Gastrocnemius medialis (tissue), 4 donors: ENCODE data around the gene CCSER1. TPM values are rescaled to one million over a fixed set of nuclear protein-coding genes. Genes with fewer than 3 reads are reported as not detected.

Source experiments
- ATAC-seq, 2 donors: fragments of 150-250 bp; one replicate each; pipeline ENCODE4 v1.9.1; 2016
- DNase-seq, 2 donors: peaks; one replicate each; pipeline ENCODE4 v3.0.0-alpha.2; 2019
- H3K27ac ChIP-seq, 4 donors: fragments of 200-600 bp; sonication (generic); 1 replicate in 1 of 4; 2 replicates in 3 of 4; pipeline ENCODE4 v1.5.1; 2016 to 2018; ENCODE audit warnings: mild to moderate bottlenecking in 2 of 4, moderate library complexity in 1 of 4
- H3K27me3 ChIP-seq, 3 donors: fragments of 200-600 bp; sonication (generic) in 2 of 3; 1 replicate in 1 of 3; 2 replicates in 2 of 3; pipeline versions ENCODE4 v1.5.1 to v1.6.0; 2016 to 2019; ENCODE audit warnings: mild to moderate bottlenecking in 1 of 3, moderate library complexity in 1 of 3
- H3K36me3 ChIP-seq, 2 donors: fragments of 200-600 bp; sonication (generic) in 1 of 2; one replicate each; pipeline ENCODE4 v1.5.1; 2017 to 2018
- H3K4me1 ChIP-seq, 2 donors: fragments of 200-600 bp; sonication (generic) in 1 of 2; one replicate each; pipeline ENCODE4 v1.5.1; 2016 to 2017; ENCODE audit warnings: mild to moderate bottlenecking in 2 of 2
- H3K4me3 ChIP-seq, 4 donors: fragments of 200-600 bp; sonication (generic) in 3 of 4; 1 replicate in 1 of 4; 2 replicates in 3 of 4; pipeline ENCODE4 v1.5.1; 2016 to 2019; ENCODE audit warnings: mild to moderate bottlenecking in 2 of 4
- H3K9me3 ChIP-seq, 3 donors: fragments of 200-600 bp; sonication (generic) in 2 of 3; 1 replicate in 1 of 3; 2 replicates in 2 of 3; pipeline ENCODE4 v1.5.1; 2016 to 2019
- POLR2A ChIP-seq, 2 donors: fragments of 450-650 bp; IDR thresholded peaks; one replicate each; pipeline ENCODE4 v1.6.1; 2017; ENCODE audit warnings: antibody characterized with exemption in 2 of 2, mild to moderate bottlenecking in 2 of 2, moderate library complexity in 2 of 2
- in situ Hi-C, 4 donors: fragments of 200-750 bp; cut with MboI; loops; one replicate each; pipeline versions ENCODE4 v1.15.0 to v1.8.0; 2017; ENCODE audit warnings: low sequenced_read_pairs in 4 of 4
- intact Hi-C: fragments of 100-400 bp; cut with DNase I; formaldehyde crosslinking; loops from one replicate; pipeline ENCODE4 v1.15.1; 2023; ENCODE audit warnings: low total_unique reads
- total RNA-seq, 4 donors: library from RNA; depleted of rRNA; stranded (reverse); fragments of >200 nt; gene quantifications; one replicate each; pipeline versions ENCODE4 v1.1.0 to v1.2.3, GENCODE V29; 2016
- TF ChIP-seq, protein P1 (sequence below), 5 experiments: fragments of 450-650 bp in 3 of 5; fragments of 200-600 bp in 2 of 5; sonication (generic) in 2 of 5; IDR thresholded peaks in 4 of 5; conservative IDR thresholded peaks in 1 of 5; 1 replicate in 4 of 5; 2 replicates in 1 of 5; pipeline ENCODE4 v1.5.1; 2016 to 2019; ENCODE audit warnings: antibody characterized with exemption in 5 of 5, mild to moderate bottlenecking in 3 of 5, moderate library complexity in 3 of 5

CCSER1 gene
- total RNA-seq, 4 donors from 2014 or later, result 0.39 to 0.83 (median 0.63) TPM

DNA sequence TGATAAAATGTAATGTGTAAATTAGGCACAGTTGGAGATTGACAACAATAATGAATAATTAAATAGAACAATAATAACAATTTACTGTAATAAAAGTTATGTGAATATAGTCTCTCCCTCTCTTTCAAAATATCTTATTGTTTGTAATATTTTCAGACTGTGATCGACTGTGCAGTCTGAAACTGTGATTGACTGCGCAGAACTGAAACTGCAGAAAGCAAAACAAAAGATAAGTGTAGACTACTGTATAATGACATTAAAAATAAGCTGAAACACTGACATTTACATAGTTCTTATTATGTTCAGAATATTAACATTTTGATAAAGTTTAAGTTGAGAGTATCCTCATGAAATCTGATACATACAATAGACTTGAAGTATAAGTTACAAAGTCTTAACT lies 371.0 kb downstream of the CCSER1 start:
- DNase-seq (no peak), ATAC-seq (no peak)
- Histone ChIP-seq H3K4me3 (no peak overlapping the region), H3K27ac (no peak overlapping the region), H3K27me3 (no peaks in the 10 kb centered on the region), H3K9me3 (no peaks in the 10 kb centered on the region), H3K36me3 (no peaks in the 10 kb centered on the region), H3K4me1 (no peaks in the 10 kb centered on the region)
- intact Hi-C loops, result no loop called here
- TF ChIP-seq, protein P1, sequence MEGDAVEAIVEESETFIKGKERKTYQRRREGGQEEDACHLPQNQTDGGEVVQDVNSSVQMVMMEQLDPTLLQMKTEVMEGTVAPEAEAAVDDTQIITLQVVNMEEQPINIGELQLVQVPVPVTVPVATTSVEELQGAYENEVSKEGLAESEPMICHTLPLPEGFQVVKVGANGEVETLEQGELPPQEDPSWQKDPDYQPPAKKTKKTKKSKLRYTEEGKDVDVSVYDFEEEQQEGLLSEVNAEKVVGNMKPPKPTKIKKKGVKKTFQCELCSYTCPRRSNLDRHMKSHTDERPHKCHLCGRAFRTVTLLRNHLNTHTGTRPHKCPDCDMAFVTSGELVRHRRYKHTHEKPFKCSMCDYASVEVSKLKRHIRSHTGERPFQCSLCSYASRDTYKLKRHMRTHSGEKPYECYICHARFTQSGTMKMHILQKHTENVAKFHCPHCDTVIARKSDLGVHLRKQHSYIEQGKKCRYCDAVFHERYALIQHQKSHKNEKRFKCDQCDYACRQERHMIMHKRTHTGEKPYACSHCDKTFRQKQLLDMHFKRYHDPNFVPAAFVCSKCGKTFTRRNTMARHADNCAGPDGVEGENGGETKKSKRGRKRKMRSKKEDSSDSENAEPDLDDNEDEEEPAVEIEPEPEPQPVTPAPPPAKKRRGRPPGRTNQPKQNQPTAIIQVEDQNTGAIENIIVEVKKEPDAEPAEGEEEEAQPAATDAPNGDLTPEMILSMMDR (IDR thresholded peaks at IDR 0.05 in 4 of 5, conservative IDR thresholded peaks at IDR 0.05 in 1 of 5), result no peak
- TF ChIP-seq POLR2A (IDR thresholded peaks at IDR 0.05), result no peak
- in situ Hi-C loops, result no loop called here

DNA sequence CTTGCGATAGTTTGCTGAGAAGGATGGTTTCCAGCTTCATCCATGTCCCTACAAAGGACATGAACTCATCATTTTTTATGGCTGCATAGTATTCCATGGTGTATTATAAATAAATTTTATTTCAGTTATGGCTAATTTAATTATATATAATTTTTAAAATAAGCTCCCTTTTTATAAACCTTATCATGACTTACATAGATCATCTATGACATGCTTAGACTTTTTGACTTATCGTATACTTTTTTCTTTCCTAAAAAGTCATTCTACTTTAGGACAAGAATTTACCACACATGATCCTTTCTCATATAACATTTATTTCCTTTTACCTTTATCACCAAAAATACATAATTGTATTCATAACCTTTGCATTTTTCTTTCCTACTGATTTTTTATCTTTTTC lies 376.5 kb downstream of the CCSER1 start:
- H3K9me3 ChIP-seq, result no peaks in the 10 kb centered on the region
- no peaks in the 10 kb centered on the region for H3K27me3 ChIP-seq
- in situ Hi-C loops, result no loop called here
- no peak for TF ChIP-seq POLR2A (IDR thresholded peaks at IDR 0.05)
- TF ChIP-seq, protein P1 (IDR thresholded peaks at IDR 0.05 in 4 of 5, conservative IDR thresholded peaks at IDR 0.05 in 1 of 5), result no peak
- no peak overlapping the region for H3K4me3 ChIP-seq
- H3K36me3 ChIP-seq, result no peaks in the 10 kb centered on the region
- ATAC-seq (no peak), DNase-seq (no peak)
- H3K4me1 ChIP-seq, result no peaks in the 10 kb centered on the region
- intact Hi-C loops, result no loop called here
- H3K27ac ChIP-seq, result no peak overlapping the region

DNA sequence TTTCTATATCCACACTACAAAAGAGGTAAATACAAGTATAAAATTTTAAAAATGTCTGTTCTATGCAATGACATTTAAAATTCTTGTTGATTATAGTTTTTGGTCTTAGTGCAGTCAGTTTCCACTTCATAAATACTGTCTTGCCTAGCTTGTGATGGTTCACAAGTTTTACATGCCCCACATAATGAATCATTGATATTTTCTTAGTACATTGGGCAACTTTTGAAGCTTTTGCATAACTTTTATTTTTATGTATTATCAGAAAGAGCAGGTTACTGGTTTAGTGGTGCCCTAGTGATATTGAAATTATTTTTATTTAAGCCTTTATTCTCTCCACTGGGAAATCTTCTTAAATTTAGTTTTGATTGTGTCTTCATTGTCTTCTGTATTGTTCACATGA lies 388.0 kb downstream of the CCSER1 start:
- Histone ChIP-seq H3K4me1 (no peaks in the 10 kb centered on the region), H3K27me3 (no peaks in the 10 kb centered on the region), H3K9me3 (no peaks in the 10 kb centered on the region), H3K4me3 (no peak overlapping the region), H3K36me3 (no peaks in the 10 kb centered on the region), H3K27ac (no peak overlapping the region)
- intact Hi-C loops, result no loop called here
- in situ Hi-C loops, result no loop called here
- no peak for DNase-seq
- TF ChIP-seq POLR2A (IDR thresholded peaks at IDR 0.05), result no peak
- TF ChIP-seq, protein P1 (IDR thresholded peaks at IDR 0.05 in 4 of 5, conservative IDR thresholded peaks at IDR 0.05 in 1 of 5), result no peak
- ATAC-seq, result no peak

DNA sequence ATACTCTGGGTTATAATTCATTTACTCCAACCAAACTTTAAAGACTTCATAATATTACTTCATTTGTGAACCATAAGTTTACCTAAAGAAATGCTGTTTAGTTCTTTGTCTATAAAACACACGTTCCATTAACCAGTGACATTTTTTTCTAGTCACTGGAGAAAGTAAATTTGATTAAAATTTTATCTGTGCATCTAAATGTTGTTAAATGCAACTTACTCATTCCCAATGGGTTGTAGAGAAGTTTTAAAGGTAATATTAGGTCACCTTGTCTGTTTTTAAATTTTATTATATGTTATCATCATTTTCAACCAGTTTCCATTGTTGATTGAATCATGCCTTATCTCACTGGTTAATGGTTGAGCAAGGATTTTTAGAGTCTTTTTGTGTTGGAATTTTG lies 401.4 kb downstream of the CCSER1 start:
- Histone ChIP-seq H3K9me3 (no peaks in the 10 kb centered on the region), H3K27ac (no peak overlapping the region), H3K36me3 (no peaks in the 10 kb centered on the region), H3K4me1 (no peaks in the 10 kb centered on the region), H3K4me3 (no peak overlapping the region), H3K27me3 (no peaks in the 10 kb centered on the region)
- DNase-seq (no peak), ATAC-seq (no peak)
- in situ Hi-C loops (no loop called here), intact Hi-C loops (no loop called here)
- no peak for TF ChIP-seq POLR2A (IDR thresholded peaks at IDR 0.05)
- TF ChIP-seq, protein P1 (IDR thresholded peaks at IDR 0.05 in 4 of 5, conservative IDR thresholded peaks at IDR 0.05 in 1 of 5), result no peak

DNA sequence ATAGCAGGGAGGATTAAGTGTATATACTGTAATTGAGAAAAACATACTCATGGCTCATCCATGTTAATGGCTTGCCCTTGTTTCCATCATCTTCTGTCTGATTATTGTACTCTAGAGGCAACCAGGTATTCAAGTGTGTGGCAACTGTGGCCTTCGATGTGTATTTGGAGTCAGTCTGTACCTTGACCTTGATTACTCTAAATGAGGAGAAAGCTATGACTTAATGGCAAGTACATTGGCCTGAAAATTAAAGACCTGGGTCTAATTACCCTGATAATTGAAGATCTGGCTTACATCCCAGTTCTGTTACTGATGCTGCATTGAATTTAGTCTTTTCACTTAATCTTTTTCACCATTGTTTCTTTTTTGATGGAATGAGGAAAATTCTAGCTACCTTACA lies 409.2 kb downstream of the CCSER1 start:
- in situ Hi-C loops, result no loop called here
- Histone ChIP-seq H3K27me3 (no peaks in the 10 kb centered on the region), H3K4me1 (no peaks in the 10 kb centered on the region), H3K27ac (no peak overlapping the region), H3K4me3 (no peak overlapping the region), H3K9me3 (no peaks in the 10 kb centered on the region), H3K36me3 (no peaks in the 10 kb centered on the region)
- TF ChIP-seq POLR2A (IDR thresholded peaks at IDR 0.05), result no peak
- TF ChIP-seq, protein P1 (IDR thresholded peaks at IDR 0.05 in 4 of 5, conservative IDR thresholded peaks at IDR 0.05 in 1 of 5), result no peak
- intact Hi-C loops, result no loop called here
- no peak for ATAC-seq
- no peak for DNase-seq
